Sciatic nerve (tissue), 2 donors: Measurements from ENCODE around the gene GPR32. TPM values are rescaled to one million over a fixed set of nuclear protein-coding genes. Genes with fewer than 3 reads are reported as not detected.
"Not testable (repeated sequence)": the region's sequence is repeated elsewhere in the genome, so short reads cannot be mapped to it uniquely, and the experiment has no call there.

Experiments used
- ATAC-seq: fragments of 200-7000 bp; cut with Tn5 transposase; one replicate; pipeline ENCODE4 v1.9.1; 2020; ENCODE audit warnings: mild to moderate bottlenecking, moderate library complexity
- DNase-seq: peaks from one replicate; pipeline ENCODE4 v3.0.0-alpha.2; 2020; ENCODE audit warnings: low spot score
- intact Hi-C: fragments of 100-400 bp; cut with DNase I; formaldehyde crosslinking; loops from one replicate; pipeline ENCODE4 v1.14.2; 2022
- total RNA-seq: library from RNA; stranded (reverse); fragmentation: NEBNext Ultra II Directional; extraction: Animal tissue kit (Norgen Biotek cat#: 25700); gene quantifications from one replicate; pipeline ENCODE4 v1.2.1, GENCODE V29; 2021
- donor health status: DM: no; HTN: no; CAD: no.
- donor health status: DM: no; HTN: no; CAD: no.

The GPR32 gene
- total RNA-seq, 1 donor from 2014 or later, result not detected

- intact Hi-C loops, result no loop called here
- ATAC-seq (no peak), DNase-seq (no peak)
Observed at GRCh38 chr19:50777261-50777660, 7.0 kb downstream of the GPR32 start.

GRCh38 chr19:50777830-50778303, 7.6 kb downstream of the GPR32 start:
- ATAC-seq, result no peak

DNA sequence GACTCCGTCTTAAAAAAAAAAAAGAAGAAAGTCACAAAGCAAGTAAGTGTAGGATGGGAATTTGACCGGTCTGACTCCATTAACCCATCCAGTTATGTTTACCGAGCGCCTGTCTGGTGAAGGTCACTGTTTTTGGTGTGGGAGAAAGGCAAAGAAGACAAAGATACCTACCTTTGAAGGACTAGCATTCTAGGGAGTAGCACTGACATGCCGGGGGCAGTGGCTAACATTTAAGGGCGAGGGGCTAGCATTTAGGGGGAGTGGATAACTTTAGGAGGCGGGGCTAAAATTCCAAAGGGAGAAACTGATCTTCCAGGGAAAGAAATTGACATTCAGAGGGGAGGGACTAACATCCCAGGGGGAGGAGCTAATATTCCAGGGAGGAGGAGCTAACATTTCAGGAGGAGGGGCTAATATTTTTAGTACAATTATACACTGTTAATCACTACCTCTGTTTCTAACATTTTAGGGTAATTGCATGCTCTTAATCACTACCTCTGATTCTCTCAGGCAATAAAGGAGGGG, 8.7 kb downstream of the GPR32 start:
- ATAC-seq (no peak), DNase-seq (no peak)
- intact Hi-C loops, result no loop called here

More at GRCh38 chr19:50777830-50778303, 7.6 kb downstream of the GPR32 start:
- intact Hi-C loops, result no loop called here
- DNase-seq, result no peak

- ATAC-seq (no peak), DNase-seq (no peak)
- intact Hi-C loops, result loop anchor here (5.0 to 10.0 kb wide), 2 partner anchors 105 to 412 kb away; partner anchors contain the start of gene NAPSA
Observed at GRCh38 chr19:50779504-50780457, 9.5 kb downstream of the GPR32 start.

DNA sequence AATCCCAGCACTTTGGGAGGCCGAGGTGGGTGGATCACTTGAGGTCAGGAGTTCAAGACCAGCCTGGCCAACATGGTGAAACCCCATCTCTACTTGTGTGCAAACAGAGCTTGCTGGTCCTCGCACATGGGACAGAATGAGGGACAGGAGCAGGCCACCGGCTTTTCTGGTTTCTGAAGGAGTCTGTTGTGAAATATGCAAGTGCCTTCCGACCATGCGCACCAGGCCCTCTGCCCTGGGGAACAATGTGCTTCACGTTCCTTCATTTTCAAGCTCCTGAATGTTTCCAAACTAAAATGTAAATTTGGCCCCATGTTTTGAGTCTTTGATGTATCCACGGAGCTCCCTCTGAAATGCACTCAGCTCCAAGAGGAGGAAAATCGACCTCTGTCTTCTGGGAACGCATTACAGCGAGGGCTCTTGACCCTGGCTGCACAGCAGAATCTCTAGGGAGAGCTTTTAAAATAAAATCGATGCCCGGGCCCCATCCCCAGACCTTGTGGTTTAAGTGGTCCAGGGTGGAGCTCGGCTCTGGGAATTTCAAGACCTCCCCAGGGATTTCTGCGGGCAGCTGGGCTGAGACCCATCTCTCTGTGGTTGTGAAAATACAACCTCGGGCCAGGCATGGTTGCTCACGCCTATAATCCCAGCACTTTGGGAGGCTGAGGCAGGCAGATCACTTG, 10.6 kb downstream of the GPR32 start:
- no peak for ATAC-seq
- no peak for DNase-seq
- intact Hi-C loops, result loop anchor here (5.0 to 10.0 kb wide), 2 partner anchors 106 to 414 kb away; partner anchors contain the start of gene NAPSA

DNA sequence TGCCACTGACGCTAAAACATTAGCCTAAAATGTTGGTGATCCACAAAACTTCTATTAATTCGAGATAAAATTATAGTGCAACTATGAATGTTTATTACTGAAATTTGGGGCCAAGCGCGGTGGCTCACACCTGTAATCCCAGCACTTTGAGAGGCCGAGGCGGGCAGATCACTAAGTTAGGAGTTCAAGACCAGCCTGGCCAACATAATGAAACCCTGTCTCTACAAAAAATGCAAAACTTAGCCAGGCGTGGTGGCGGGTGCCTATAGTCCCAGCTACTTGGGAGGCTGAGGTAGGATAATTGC, 13.5 kb downstream of the GPR32 start:
- not testable (repeated sequence) for ATAC-seq, DNase-seq
- intact Hi-C loops, result loop anchor here (5.0 to 10.0 kb wide), 2 partner anchors 109 to 416 kb away; partner anchors contain the start of gene NAPSA

DNA sequence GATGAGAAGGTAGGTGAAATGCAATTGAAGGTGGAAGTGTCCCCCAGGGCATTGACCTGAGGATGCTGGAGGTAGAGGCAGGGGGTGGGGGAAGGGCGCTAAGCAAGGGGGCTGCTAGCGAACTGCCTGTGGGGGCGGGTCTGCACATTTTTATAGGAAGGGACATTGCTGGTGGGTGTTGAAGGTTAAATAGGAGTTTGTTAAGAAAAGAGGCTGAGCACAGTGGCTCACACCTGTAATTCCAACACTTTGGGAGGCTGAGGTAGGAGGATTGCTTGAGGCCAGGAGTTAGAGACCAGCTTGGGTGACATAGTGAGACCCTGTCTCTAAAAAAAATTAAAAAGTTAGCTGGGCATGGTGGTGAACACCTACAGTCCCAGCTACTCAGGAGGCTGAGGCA, 14.4 kb downstream of the GPR32 start:
- intact Hi-C loops, result loop anchor here (5.0 to 10.0 kb wide), 3 partner anchors 110 to 427 kb away; partner anchors contain the start of gene NAPSA

GRCh38 chr19:50785329-50785728, 15.1 kb downstream of the GPR32 start:
- ATAC-seq (no peak), DNase-seq (no peak)
- intact Hi-C loops, result loop anchor here (5.0 to 10.0 kb wide), 2 partner anchors 111 to 428 kb away; no protein-coding TSS in a partner anchor

More for the DNA sequence above, 14.4 kb downstream of the GPR32 start:
- no peak for DNase-seq
- no peak for ATAC-seq

GRCh38 chr19:50790396-50790795, 20.1 kb downstream of the GPR32 start, which contains the start of gene ACP4:
TSS of gene ACP4 (plus strand) at chr19:50790415. CDS start at chr19:50790415, 0 bp downstream.
- ATAC-seq, result peak; percentile 34
- intact Hi-C loops, result no loop called here
- no peak for DNase-seq

DNA sequence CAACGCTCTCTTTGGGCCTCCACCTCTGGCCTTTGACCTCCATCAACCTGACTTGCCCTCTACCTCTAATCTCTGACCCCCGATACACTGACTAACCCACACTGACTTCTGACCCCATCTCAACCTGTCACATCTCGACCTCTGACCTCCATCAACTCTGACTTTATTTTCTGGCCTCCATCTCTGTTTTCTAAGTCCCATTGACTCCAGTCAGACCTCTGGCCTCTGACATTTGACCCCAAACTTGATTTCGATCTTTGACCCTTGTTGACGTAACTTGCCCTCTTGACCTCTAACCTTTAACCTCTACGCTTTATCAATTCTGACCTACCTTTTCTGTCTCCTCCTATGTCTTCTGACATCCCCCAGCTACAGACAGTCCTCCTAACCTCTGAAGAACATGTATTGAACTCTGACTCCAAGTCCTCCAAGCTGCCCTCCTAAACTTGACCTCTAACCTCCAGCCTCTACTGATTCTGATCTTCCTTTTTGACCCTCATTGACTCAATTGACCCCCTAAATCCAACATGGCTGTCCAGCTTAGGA, 20.7 kb downstream of the GPR32 start:
- DNase-seq, result no peak
- no peak for ATAC-seq
- intact Hi-C loops, result no loop called here

DNA sequence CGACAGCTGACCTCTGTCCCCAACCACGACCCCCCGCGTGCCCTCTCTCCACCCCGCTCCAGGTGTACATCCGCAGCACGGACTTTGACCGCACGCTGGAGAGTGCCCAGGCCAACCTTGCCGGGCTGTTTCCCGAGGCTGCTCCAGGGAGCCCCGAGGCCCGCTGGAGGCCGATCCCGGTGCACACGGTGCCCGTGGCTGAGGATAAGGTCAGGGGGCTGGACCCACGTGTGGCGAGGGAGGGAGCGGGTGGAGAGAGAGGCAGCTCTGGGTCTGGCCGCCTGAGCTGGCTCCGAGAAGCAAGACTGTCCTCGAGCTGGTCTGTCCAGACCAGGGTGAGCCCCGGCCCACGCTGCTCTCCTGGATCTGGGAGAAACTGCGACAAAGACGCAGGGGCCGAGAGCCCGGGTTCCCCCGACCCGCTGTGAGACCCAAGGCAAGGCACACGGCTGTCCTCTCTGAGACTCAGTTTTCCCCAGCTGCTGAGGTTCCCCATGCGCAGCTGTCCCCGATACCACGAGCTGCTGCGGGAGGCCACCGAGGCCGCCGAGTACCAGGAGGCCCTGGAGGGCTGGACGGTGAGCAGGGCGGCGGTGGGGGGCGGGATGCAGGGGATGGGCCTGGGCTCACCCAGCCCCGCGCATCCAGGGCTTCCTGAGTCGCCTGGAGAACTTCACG, 21.5 kb downstream of the GPR32 start:
- no peak for DNase-seq
- intact Hi-C loops, result no loop called here
- no peak for ATAC-seq

DNA sequence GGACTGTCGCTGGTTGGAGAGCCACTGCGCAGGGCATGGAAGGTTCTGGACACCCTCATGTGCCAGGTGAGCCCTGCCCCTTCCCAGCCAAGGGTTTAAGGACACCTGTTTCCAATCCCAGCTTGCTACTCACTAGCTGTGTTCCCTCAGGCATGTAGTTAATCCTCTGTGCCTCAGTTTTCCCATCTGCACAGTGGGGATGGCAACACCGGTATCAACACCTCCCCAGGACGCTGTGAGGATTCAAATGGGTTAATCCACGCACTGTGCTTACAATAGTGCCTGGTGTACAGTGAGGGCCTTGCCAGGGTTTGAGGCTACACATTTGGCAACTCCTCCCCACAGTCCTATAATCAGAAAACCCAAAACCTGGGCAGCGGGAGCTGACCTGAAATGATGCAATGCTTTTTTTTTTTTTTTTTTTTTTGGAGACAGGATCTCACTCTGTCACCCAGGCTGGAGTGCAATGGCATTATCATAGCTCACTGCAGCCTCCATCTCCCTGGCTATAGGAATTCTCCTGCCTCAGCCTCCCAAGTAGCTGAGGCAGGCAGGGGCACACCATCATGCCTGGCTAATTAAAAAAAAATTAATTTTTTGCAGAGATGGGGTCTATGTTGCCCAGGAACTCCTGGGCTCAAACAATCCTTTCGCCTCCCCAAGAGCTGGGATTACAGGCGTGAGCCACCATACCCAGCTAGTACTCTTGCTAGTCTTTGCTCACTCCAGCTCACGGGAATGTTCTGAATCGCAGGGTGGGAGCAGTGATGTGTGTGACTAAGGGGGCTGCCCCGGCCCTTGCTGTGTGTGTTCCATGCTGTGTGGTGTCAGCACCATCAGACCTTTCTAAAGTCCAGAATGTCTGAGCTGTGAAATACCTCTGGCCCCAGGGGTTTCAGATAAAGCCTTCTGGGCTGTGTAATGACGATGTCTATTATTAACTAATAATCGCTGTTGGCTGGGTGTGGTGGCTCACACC, 22.3 kb downstream of the GPR32 start:
- intact Hi-C loops, result no loop called here
- ATAC-seq (no peak), DNase-seq (no peak)

DNA sequence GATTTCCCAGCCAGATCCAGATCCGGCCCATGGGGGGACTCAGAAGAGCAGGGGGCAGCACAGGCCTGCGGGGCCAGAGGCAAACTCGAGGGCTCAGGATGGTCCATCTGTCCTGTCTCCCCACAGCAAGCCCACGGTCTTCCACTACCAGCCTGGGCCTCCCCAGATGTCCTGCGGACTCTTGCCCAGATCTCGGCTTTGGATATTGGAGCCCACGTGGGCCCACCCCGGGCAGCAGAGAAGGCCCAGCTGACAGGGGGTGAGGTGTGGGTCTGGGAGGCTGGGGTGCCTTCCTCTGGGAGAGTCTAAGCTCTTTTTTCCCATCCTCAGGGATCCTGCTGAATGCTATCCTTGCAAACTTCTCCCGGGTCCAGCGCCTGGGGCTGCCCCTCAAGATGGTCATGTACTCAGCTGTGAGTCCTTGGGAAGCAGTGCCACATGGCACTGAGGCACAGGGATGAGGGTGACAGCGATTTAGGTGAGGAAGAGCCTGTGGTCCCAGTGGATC, 23.3 kb downstream of the GPR32 start:
- ATAC-seq (no peak), DNase-seq (no peak)
- intact Hi-C loops, result no loop called here

DNA sequence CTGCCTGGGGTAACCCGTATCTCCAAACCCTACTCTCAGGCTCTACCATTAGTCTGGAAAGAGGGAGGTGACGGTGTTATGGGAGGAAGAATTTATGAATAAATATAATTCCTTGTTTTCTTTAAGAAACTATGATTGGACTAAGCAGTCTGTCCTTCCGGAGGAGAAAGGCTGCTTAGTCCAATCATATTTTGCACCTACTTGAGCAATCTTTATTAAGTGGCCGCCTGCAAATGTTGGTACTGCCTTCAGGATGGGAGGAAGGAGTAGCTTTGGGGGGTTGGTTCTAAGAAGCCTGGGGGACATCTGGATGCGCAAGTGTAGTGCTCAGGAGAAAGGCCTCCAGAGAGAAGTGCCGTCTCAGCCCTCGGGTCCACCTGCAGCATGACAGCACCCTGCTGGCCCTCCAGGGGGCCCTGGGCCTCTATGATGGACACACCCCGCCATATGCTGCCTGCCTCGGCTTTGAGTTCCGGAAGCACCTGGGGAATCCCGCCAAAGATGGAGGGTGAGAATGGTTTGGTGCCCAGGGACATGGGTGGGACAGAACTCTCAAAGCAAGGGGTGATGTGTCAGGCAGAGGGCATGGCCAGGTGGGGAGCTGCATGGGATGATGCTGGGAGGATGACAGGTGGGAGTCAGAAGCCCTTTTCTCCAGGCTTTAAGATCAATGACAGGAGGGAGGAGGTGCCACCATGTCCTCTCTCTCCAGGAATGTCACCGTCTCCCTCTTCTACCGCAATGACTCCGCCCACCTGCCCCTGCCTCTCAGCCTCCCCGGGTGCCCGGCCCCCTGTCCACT, 24.0 kb downstream of the GPR32 start:
- ATAC-seq (no peak), DNase-seq (no peak)
- intact Hi-C loops, result no loop called here

- intact Hi-C loops, result no loop called here
- no peak for DNase-seq
- ATAC-seq, result no peak
Observed at GRCh38 chr19:50794876-50795663, 24.8 kb downstream of the GPR32 start.

DNA sequence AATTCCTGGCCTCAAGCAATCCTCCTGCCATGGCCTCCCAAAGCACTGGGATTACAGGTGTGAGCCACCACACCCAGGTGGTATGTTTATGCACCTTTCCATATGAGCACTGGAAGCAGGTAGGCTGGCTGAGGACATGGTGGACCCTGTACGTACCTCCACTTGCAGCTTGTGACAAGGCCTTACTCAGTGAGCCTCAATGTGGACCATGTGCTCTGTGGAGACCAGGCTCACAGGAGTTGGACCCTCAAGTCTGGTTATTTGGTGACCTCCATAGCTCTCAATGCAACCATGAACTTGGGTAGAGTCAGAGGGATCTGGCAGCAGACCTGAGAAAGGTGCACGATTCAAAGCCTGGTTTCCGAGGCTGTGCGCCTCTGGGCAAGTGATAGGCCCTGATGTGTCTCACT, 25.4 kb downstream of the GPR32 start:
- ATAC-seq, result no peak
- DNase-seq, result no peak
- intact Hi-C loops, result no loop called here
